Liver (tissue), 9 donors: ENCODE data around the gene RNU6-1. TPM values are rescaled to one million over a fixed set of nuclear protein-coding genes. Genes with fewer than 3 reads are reported as not detected.

ENCODE experiments used
- DNase-seq: peaks from one replicate; pipeline ENCODE4 v3.0.0-alpha.2; 2017; ENCODE audit warnings: low spot score
- H3K27ac ChIP-seq, 2 donors: one replicate each; pipeline ENCODE4 v1.7.0; 2013; ENCODE audit warnings: inconsistent platforms in 2 of 2, low read length in 2 of 2, control low read depth in 1 of 2, low read depth in 1 of 2, mild to moderate bottlenecking in 1 of 2
- H3K27me3 ChIP-seq, 4 donors: one replicate each; pipeline versions ENCODE4 v1.6.1 to v1.7.0; 2013; ENCODE audit warnings: low read length in 3 of 4, inconsistent platforms in 1 of 4, mild to moderate bottlenecking in 1 of 4, moderate library complexity in 1 of 4; ENCODE audit not compliant: control insufficient read depth in 4 of 4, insufficient read depth in 4 of 4
- H3K36me3 ChIP-seq, 4 donors: one replicate each; pipeline versions ENCODE4 v1.6.1 to v1.7.0; 2013; ENCODE audit warnings: low read length in 3 of 4, mild to moderate bottlenecking in 3 of 4, low read depth in 1 of 4, moderate library complexity in 1 of 4; ENCODE audit not compliant: control insufficient read depth in 4 of 4, insufficient read depth in 3 of 4
- H3K4me1 ChIP-seq, 4 donors: one replicate each; pipeline versions ENCODE4 v1.6.1 to v1.7.0; 2013; ENCODE audit warnings: low read length in 3 of 4, mild to moderate bottlenecking in 3 of 4, moderate library complexity in 1 of 4; ENCODE audit not compliant: control insufficient read depth in 4 of 4, insufficient read depth in 4 of 4
- H3K4me3 ChIP-seq, 3 donors: one replicate each; pipeline versions ENCODE4 v1.6.1 to v1.7.0; 2013; ENCODE audit warnings: low read length in 3 of 3, control low read depth in 1 of 3, low read depth in 1 of 3, mild to moderate bottlenecking in 1 of 3
- H3K9ac ChIP-seq, 2 donors: one replicate each; pipeline ENCODE4 v1.7.0; 2013; ENCODE audit warnings: low read length in 2 of 2, mild to moderate bottlenecking in 2 of 2, moderate library complexity in 2 of 2, control low read depth in 1 of 2, low read depth in 1 of 2
- H3K9me3 ChIP-seq, 4 donors: one replicate each; pipeline versions ENCODE4 v1.6.1 to v1.7.0; 2013; ENCODE audit warnings: low read length in 3 of 4; ENCODE audit not compliant: control insufficient read depth in 4 of 4
- ATF3 ChIP-seq: IDR thresholded peaks from 2 replicates; pipeline ENCODE4 v1.6.1; 2016; ENCODE audit warnings: antibody characterized with exemption
- CTCF ChIP-seq: fragments of 150-350 bp; IDR thresholded peaks from 2 replicates; pipeline ENCODE4 v1.5.1; 2017; ENCODE audit warnings: improper control_type of control experiment, low read depth, low read length; ENCODE audit not compliant: missing input control
- EGR1 ChIP-seq, 2 donors: IDR thresholded peaks; 2 replicates each; pipeline ENCODE4 v1.6.1; 2016 to 2018; ENCODE audit warnings: antibody characterized with exemption in 2 of 2, low read depth in 2 of 2
- FOXA1 ChIP-seq: IDR thresholded peaks from 2 replicates; pipeline ENCODE4 v1.6.1; 2016; ENCODE audit warnings: antibody characterized with exemption
- FOXA2 ChIP-seq: IDR thresholded peaks from 2 replicates; pipeline ENCODE4 v1.6.1; 2016; ENCODE audit warnings: antibody characterized with exemption
- GABPA ChIP-seq, 2 donors: IDR thresholded peaks in 1 of 2; conservative IDR thresholded peaks in 1 of 2; 2 replicates each; pipeline ENCODE4 v1.6.1; 2016; ENCODE audit warnings: antibody characterized with exemption in 2 of 2, mild to moderate bottlenecking in 1 of 2, moderate library complexity in 1 of 2
- HNF4A ChIP-seq, 2 donors: conservative IDR thresholded peaks; 2 replicates each; pipeline ENCODE4 v1.6.1; 2016; ENCODE audit warnings: antibody characterized with exemption in 2 of 2, mild to moderate bottlenecking in 2 of 2
- HNF4G ChIP-seq: IDR thresholded peaks from 2 replicates; pipeline ENCODE4 v1.6.1; 2016; ENCODE audit warnings: antibody characterized with exemption
- JUND ChIP-seq, 2 donors: IDR thresholded peaks; 2 replicates each; pipeline ENCODE4 v1.6.1; 2016; ENCODE audit warnings: antibody characterized with exemption in 2 of 2
- MAX ChIP-seq: IDR thresholded peaks from 2 replicates; pipeline ENCODE4 v1.6.1; 2016; ENCODE audit warnings: antibody characterized with exemption
- RAD21 ChIP-seq, 2 donors: IDR thresholded peaks; 2 replicates each; pipeline ENCODE4 v1.6.1; 2016; ENCODE audit warnings: antibody characterized with exemption in 2 of 2, mild to moderate bottlenecking in 2 of 2
- REST ChIP-seq: IDR thresholded peaks from 2 replicates; pipeline ENCODE4 v1.6.1; 2016; ENCODE audit warnings: antibody characterized with exemption, mild to moderate bottlenecking
- RXRA ChIP-seq, 2 donors: IDR thresholded peaks; 2 replicates each; pipeline ENCODE4 v1.6.1; 2017 to 2018; ENCODE audit warnings: antibody characterized with exemption in 2 of 2, mild to moderate bottlenecking in 1 of 2
- SP1 ChIP-seq: IDR thresholded peaks from 2 replicates; pipeline ENCODE4 v1.6.1; 2018; ENCODE audit warnings: antibody characterized with exemption, mild to moderate bottlenecking
- TAF1 ChIP-seq: conservative IDR thresholded peaks from 2 replicates; pipeline ENCODE4 v1.6.1; 2016; ENCODE audit warnings: antibody characterized with exemption, mild to moderate bottlenecking
- YY1 ChIP-seq: IDR thresholded peaks from 2 replicates; pipeline ENCODE4 v1.6.1; 2016; ENCODE audit warnings: antibody characterized with exemption, mild to moderate bottlenecking
- ZBTB33 ChIP-seq: IDR thresholded peaks from 2 replicates; pipeline ENCODE4 v1.6.1; 2016; ENCODE audit warnings: antibody characterized with exemption
- WGBS: extraction: QIAGEN DNeasy Blood & Tissue Kit; methylation state at CpG from one replicate; pipeline ENCODE4 v1.1.7; 2013; 5-methylcytosine and 5-hydroxymethylcytosine counted together
- polyA plus RNA-seq, 2 donors: library from polyadenylated mRNA; stranded (reverse) in 1 of 2; unstranded in 1 of 2; fragments of 200-250 nt in 1 of 2; fragments of >200 nt in 1 of 2; fragmentation: Nextera tagmentation in 1 of 2; extraction: Ambion mirVana in 1 of 2; gene quantifications; one replicate each; pipeline versions ENCODE4 v1.2.1 to v1.2.3, GENCODE V29; 2013 to 2015
- total RNA-seq, 2 donors: library from RNA; depleted of rRNA; stranded (reverse); fragments of >200 nt; gene quantifications; one replicate each; pipeline ENCODE4 v1.2.3, GENCODE V29; 2014
- donor health status: healthy.
- donor health status: healthy.
- donor health status: healthy.
- donor health status: healthy.
- donor health status: healthy.

Gene RNU6-1
- total and polyA plus RNA-seq, 4 donors: not detected

- Histone ChIP-seq H3K4me3 (no peak overlapping the region), H3K36me3 (no peaks in the 10 kb centered on the region), H3K27me3 (no peaks in the 10 kb centered on the region), H3K27ac (no peak overlapping the region), H3K9ac (no peak overlapping the region), H3K9me3 (no peaks in the 10 kb centered on the region), H3K4me1 (peaks cover 0 to 20% (median 9%) of the 10 kb centered on the region in 4 donors)
- TF ChIP-seq FOXA2: no peak
- TF ChIP-seq ATF3: no peak
- no peak for TF ChIP-seq SP1
- TF ChIP-seq JUND (IDR thresholded peaks at IDR 0.05): no peak
- TF ChIP-seq EGR1 (IDR thresholded peaks at IDR 0.05; ENCODE audit: low read depth in 2 of 2): no peak
- TF ChIP-seq TAF1: no peak
- no peak for TF ChIP-seq GABPA (IDR thresholded peaks at IDR 0.05 in 1 of 2, conservative IDR thresholded peaks at IDR 0.05 in 1 of 2)
- TF ChIP-seq HNF4A (conservative IDR thresholded peaks at IDR 0.05): no peak
- no peak for TF ChIP-seq FOXA1
- TF ChIP-seq RXRA (IDR thresholded peaks at IDR 0.05): no peak
- TF ChIP-seq YY1: no peak
- TF ChIP-seq MAX: no peak
- no peak for TF ChIP-seq ZBTB33
- TF ChIP-seq CTCF: no peak
- no peak for TF ChIP-seq RAD21 (IDR thresholded peaks at IDR 0.05)
- TF ChIP-seq REST: no peak
- TF ChIP-seq HNF4G: no peak
- WGBS: 79% methylated on average over 3 of the region's 3 CpGs
- no peak for DNase-seq
Observed at GRCh38 chr15:67880651-67881182, 40.9 kb upstream of the RNU6-1 start.
